Testis (tissue), 3 donors: ENCODE data around the gene IGF1R. TPM values are rescaled to one million over a fixed set of nuclear protein-coding genes. Genes with fewer than 3 reads are reported as not detected.
"Not testable (repeated sequence)": the region's sequence is repeated elsewhere in the genome, so short reads cannot be mapped to it uniquely, and the experiment has no call there.

Experiments
- DNase-seq: peaks from one replicate; pipeline ENCODE4 v3.0.0-alpha.2; 2019
- H3K27ac ChIP-seq, 2 donors: fragments of 200-600 bp; sonication (generic); one replicate each; pipeline ENCODE4 v1.5.1; 2019
- H3K27me3 ChIP-seq: fragments of 200-600 bp; sonication (generic); one replicate; pipeline ENCODE4 v1.5.1; 2019
- H3K36me3 ChIP-seq: fragments of 200-600 bp; sonication (generic); one replicate; pipeline ENCODE4 v1.5.1; 2017; ENCODE audit warnings: low read depth; ENCODE audit errors: missing control alignments
- H3K4me1 ChIP-seq: fragments of 200-600 bp; sonication (generic); one replicate; pipeline ENCODE4 v1.5.1; 2019
- H3K4me3 ChIP-seq, 2 donors: fragments of 200-600 bp; sonication (generic); one replicate each; pipeline ENCODE4 v1.5.1; 2017 to 2019
- H3K9me3 ChIP-seq: fragments of 200-600 bp; sonication (generic); one replicate; pipeline ENCODE4 v1.5.1; 2017
- POLR2A ChIP-seq: fragments of 450-650 bp; IDR thresholded peaks from one replicate; pipeline ENCODE4 v1.6.1; 2017; ENCODE audit warnings: antibody characterized with exemption, mild to moderate bottlenecking, moderate library complexity
- WGBS, 2 donors: methylation state at CpG; one replicate each; pipeline ENCODE4 v1.1.5; 2018; 5-methylcytosine and 5-hydroxymethylcytosine counted together
- intact Hi-C: fragments of 100-400 bp; cut with DNase I; formaldehyde crosslinking; loops from one replicate; pipeline ENCODE4 v1.15.1; 2023; ENCODE audit warnings: low total_unique reads
- polyA plus RNA-seq: library from polyadenylated mRNA; stranded (reverse); fragments of 350-450 nt; fragmentation: Illumina TruSeq; extraction: RNeasy Lipid Tissue Mini Kit (QIAGEN cat#74804); gene quantifications from one replicate; pipeline ENCODE4 v1.2.3, GENCODE V29; 2014; ENCODE audit warnings: low read depth, low replicate concordance; ENCODE audit not compliant: insufficient read depth
- total RNA-seq, 2 donors: library from RNA; depleted of rRNA; stranded (reverse); fragments of >200 nt; gene quantifications; one replicate each; pipeline ENCODE4 v1.2.3, GENCODE V29; 2016
- TF ChIP-seq, protein P1 (sequence below), 3 experiments: fragments of 450-650 bp in 2 of 3; fragments of 200-600 bp in 1 of 3; sonication (generic) in 1 of 3; IDR thresholded peaks; one replicate each; pipeline ENCODE4 v1.5.1; 2016 to 2019; ENCODE audit warnings: antibody characterized with exemption in 3 of 3, mild to moderate bottlenecking in 2 of 3, moderate library complexity in 1 of 3

The IGF1R gene
- total and polyA plus RNA-seq, 3 donors from 2014 or later, result 25.8 to 172 (median 157) TPM

DNA sequence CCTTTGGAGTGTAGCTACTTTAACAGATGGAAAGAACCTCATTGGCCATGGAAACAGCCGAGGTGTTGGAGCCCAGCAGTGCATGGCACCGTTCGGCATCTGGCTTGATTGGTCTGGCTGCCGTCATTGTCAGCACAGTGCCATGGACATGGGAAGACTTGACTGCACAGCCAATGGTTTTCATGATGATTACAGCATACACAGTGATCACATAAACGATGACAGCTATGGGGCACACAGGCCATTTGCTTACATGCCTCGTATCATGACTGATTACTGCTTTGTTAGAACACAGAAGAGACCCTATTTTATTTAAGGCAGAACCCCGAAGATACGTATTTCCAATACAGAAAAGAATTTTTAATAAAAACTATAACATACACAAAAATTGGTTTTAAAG, 315.1 kb downstream of the IGF1R start:
- intact Hi-C loops, result no loop called here
- no peaks in the 10 kb centered on the region for H3K27me3 ChIP-seq
- no peak for TF ChIP-seq POLR2A
- TF ChIP-seq, protein P1, sequence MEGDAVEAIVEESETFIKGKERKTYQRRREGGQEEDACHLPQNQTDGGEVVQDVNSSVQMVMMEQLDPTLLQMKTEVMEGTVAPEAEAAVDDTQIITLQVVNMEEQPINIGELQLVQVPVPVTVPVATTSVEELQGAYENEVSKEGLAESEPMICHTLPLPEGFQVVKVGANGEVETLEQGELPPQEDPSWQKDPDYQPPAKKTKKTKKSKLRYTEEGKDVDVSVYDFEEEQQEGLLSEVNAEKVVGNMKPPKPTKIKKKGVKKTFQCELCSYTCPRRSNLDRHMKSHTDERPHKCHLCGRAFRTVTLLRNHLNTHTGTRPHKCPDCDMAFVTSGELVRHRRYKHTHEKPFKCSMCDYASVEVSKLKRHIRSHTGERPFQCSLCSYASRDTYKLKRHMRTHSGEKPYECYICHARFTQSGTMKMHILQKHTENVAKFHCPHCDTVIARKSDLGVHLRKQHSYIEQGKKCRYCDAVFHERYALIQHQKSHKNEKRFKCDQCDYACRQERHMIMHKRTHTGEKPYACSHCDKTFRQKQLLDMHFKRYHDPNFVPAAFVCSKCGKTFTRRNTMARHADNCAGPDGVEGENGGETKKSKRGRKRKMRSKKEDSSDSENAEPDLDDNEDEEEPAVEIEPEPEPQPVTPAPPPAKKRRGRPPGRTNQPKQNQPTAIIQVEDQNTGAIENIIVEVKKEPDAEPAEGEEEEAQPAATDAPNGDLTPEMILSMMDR (IDR thresholded peaks at IDR 0.05), result no peak
- no peak overlapping the region for H3K4me3 ChIP-seq
- no peaks in the 10 kb centered on the region for H3K9me3 ChIP-seq
- H3K36me3 ChIP-seq, result no peaks in the 10 kb centered on the region
- no peak for DNase-seq
- H3K27ac ChIP-seq, result no peak overlapping the region
- 92 to 97% methylated on average over 8 of the region's 8 CpGs for WGBS, 2 donors
- no peaks in the 10 kb centered on the region for H3K4me1 ChIP-seq

DNA sequence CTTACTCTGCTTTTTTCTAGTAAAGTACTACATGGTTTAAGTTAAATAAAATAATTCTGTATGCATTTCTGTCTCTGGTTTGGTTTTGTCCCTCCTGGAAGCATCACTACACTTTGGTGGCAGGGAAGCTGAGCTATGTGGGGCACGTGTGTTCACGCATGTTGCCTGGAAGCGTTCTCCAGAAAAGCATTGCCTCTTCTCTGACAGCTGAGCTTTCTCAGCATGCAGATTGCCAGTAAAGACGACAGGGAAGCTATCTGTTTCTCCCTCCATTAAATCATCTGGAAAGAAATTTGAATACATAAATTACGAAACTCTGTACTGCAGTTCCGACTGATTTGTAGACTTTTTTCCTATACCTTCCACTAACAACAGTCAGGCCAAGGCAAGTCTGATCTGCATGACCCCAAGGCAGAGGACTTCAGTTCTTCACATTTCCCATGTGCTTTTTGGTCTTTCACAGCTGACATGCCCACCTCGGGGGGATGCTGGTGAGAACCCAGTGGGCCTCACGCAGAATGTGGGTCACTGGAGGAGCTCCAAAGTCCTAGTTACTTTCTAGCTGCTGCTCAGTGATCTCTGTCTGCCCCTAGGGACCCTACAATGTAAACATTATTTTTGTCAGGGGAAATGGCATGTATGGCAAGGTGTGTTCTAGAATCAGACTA, 316.3 kb downstream of the IGF1R start:
- Histone ChIP-seq H3K4me1 (no peaks in the 10 kb centered on the region), H3K4me3 (no peak overlapping the region), H3K27me3 (no peaks in the 10 kb centered on the region), H3K9me3 (no peaks in the 10 kb centered on the region), H3K36me3 (no peaks in the 10 kb centered on the region), H3K27ac (no peak overlapping the region)
- WGBS, 2 donors, result 77 to 84% methylated on average over 8 of the region's 8 CpGs
- TF ChIP-seq, protein P1 (IDR thresholded peaks at IDR 0.05), result no peak
- no peak for TF ChIP-seq POLR2A
- no peak for DNase-seq
- intact Hi-C loops, result no loop called here

- intact Hi-C loops, DNase-seq, H3K27ac ChIP-seq, H3K9me3 ChIP-seq, H3K27me3 ChIP-seq, H3K4me1 ChIP-seq, H3K4me3 ChIP-seq, H3K36me3 ChIP-seq: not testable (repeated sequence)
- WGBS, 2 donors, result 87 to 97% methylated on average over 4 of the region's 4 CpGs
These were observed 316.8 kb downstream of the IGF1R start for GRCh38 chr15:98965134-98965491.

GRCh38 chr15:98965597-98965996, 317.3 kb downstream of the IGF1R start:
- Histone ChIP-seq H3K4me3 (no peak overlapping the region), H3K27me3 (no peaks in the 10 kb centered on the region), H3K36me3 (no peaks in the 10 kb centered on the region), H3K27ac (no peak overlapping the region), H3K9me3 (no peaks in the 10 kb centered on the region), H3K4me1 (no peaks in the 10 kb centered on the region)
- DNase-seq, result no peak
- 92 to 100% methylated on average over 1 of the region's 1 CpG for WGBS, 2 donors
- intact Hi-C loops, result no loop called here
- TF ChIP-seq, protein P1 (IDR thresholded peaks at IDR 0.05), result no peak
- TF ChIP-seq POLR2A, result no peak

DNA sequence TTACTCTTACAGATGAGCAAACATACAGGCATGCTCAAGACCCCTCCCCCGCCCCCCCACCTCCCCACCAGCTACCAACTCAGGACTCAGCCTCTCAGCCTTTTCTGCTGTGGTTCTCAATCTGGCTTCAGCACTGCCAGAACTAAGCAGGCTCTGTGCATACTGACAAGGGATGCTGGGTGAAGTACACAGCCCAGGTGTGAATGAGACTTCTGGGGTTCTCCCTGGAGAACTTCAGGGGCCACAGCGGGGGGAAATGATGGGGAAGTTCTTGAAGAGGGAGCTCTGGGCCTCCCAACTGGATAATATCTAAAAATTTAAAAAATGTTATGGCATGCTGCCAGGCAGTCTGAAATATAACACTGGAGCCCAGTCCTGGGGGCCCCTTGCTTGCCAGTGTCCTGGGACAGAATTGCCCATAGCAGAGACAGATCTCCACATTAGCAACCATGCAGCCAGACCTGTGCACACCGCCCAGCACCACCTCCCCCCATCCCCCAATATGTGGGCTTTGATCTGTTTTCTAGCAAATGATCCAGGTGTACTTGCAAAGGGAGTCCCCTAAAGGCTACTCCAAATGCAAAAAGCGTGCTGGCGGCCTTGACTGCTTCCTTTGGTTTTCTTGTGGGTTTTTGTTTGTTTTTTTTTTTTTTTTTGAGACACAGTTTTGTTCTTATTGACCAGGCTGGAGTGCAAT, 317.9 kb downstream of the IGF1R start:
- no peaks in the 10 kb centered on the region for H3K4me1 ChIP-seq
- whole genome bisulfite sequencing, 2 donors, result 68 to 76% methylated on average over 5 of the region's 5 CpGs
- no peaks in the 10 kb centered on the region for H3K36me3 ChIP-seq
- no peaks in the 10 kb centered on the region for H3K27me3 ChIP-seq
- H3K27ac ChIP-seq, result no peak overlapping the region
- H3K4me3 ChIP-seq, result no peak overlapping the region
- H3K9me3 ChIP-seq, result no peaks in the 10 kb centered on the region
- TF ChIP-seq, protein P1 (IDR thresholded peaks at IDR 0.05), result no peak
- no peak for TF ChIP-seq POLR2A
- intact Hi-C loops, result no loop called here
- no peak for DNase-seq
